Neutrophil (primary cell): Measurements from ENCODE around the gene SOCS6.

ENCODE experiments used
- H3K27ac ChIP-seq: fragments of 200-600 bp; sonication (generic); 2 replicates; pipeline ENCODE4 v1.5.1; 2016; ENCODE audit warnings: mild to moderate bottlenecking, moderate library complexity
- H3K27me3 ChIP-seq: fragments of 200-600 bp; sonication (generic); 2 replicates; pipeline ENCODE4 v1.6.0; 2016; ENCODE audit warnings: mild to moderate bottlenecking
- H3K36me3 ChIP-seq: fragments of 200-600 bp; sonication (generic); 2 replicates; pipeline ENCODE4 v1.5.1; 2017
- H3K4me1 ChIP-seq, 2 experiments: fragments of 200-600 bp in 1 of 2; sonication (generic) in 1 of 2; 1 replicate in 1 of 2; 2 replicates in 1 of 2; pipeline versions ENCODE4 v1.5.1 to v1.6.1; 2013 to 2016; ENCODE audit warnings: low read depth in 1 of 2, low read length in 1 of 2, mild to moderate bottlenecking in 1 of 2, moderate library complexity in 1 of 2; ENCODE audit not compliant: control insufficient read depth in 1 of 2, insufficient read depth in 1 of 2
- H3K4me3 ChIP-seq, 2 experiments: fragments of 200-600 bp in 1 of 2; sonication (generic) in 1 of 2; 1 replicate in 1 of 2; 2 replicates in 1 of 2; pipeline ENCODE4 v1.5.1; 2013 to 2016; ENCODE audit warnings: low read depth in 1 of 2, low read length in 1 of 2, mild to moderate bottlenecking in 1 of 2, moderate library complexity in 1 of 2
- H3K9me3 ChIP-seq: fragments of 200-600 bp; sonication (generic); 2 replicates; pipeline ENCODE4 v1.5.1; 2016
- CTCF ChIP-seq: fragments of 200-600 bp; sonication (generic); IDR thresholded peaks from 2 replicates; pipeline ENCODE4 v1.5.1; 2016; ENCODE audit warnings: antibody characterized with exemption

SOCS6 gene

GRCh38 chr18:70333316-70333715 is 44.5 kb downstream of the SOCS6 start:
- H3K27me3 ChIP-seq, result no peaks in the 10 kb centered on the region
- no peak for TF ChIP-seq CTCF

GRCh38 chr18:70333757-70334156 is 44.9 kb downstream of the SOCS6 start:
- H3K27me3 ChIP-seq, result no peaks in the 10 kb centered on the region
- no peak overlapping the region for H3K27ac ChIP-seq
- no peaks in the 10 kb centered on the region for H3K36me3 ChIP-seq
- H3K4me1 ChIP-seq, result no peaks in the 10 kb centered on the region
- H3K9me3 ChIP-seq, result no peaks in the 10 kb centered on the region
- no peak for TF ChIP-seq CTCF
- no peak overlapping the region for H3K4me3 ChIP-seq

More at GRCh38 chr18:70333316-70333715, 44.5 kb downstream of the SOCS6 start:
- H3K4me3 ChIP-seq, result no peak overlapping the region
- no peak overlapping the region for H3K27ac ChIP-seq
- no peaks in the 10 kb centered on the region for H3K9me3 ChIP-seq
- no peaks in the 10 kb centered on the region for H3K4me1 ChIP-seq
- H3K36me3 ChIP-seq, result no peaks in the 10 kb centered on the region

- no peak for TF ChIP-seq CTCF
- H3K9me3 ChIP-seq, result no peaks in the 10 kb centered on the region
- no peaks in the 10 kb centered on the region for H3K36me3 ChIP-seq
- no peak overlapping the region for H3K27ac ChIP-seq
- no peaks in the 10 kb centered on the region for H3K4me1 ChIP-seq
- no peaks in the 10 kb centered on the region for H3K27me3 ChIP-seq
- H3K4me3 ChIP-seq, result no peak overlapping the region
Observed at GRCh38 chr18:70334264-70334663, 45.4 kb downstream of the SOCS6 start.

- H3K36me3 ChIP-seq, result no peaks in the 10 kb centered on the region
- H3K27ac ChIP-seq, result no peak overlapping the region
- no peaks in the 10 kb centered on the region for H3K9me3 ChIP-seq
- no peak overlapping the region for H3K4me3 ChIP-seq
- no peaks in the 10 kb centered on the region for H3K4me1 ChIP-seq
- H3K27me3 ChIP-seq, result no peaks in the 10 kb centered on the region
- no peak for TF ChIP-seq CTCF
Observed at GRCh38 chr18:70334728-70335329, 46.0 kb downstream of the SOCS6 start.

- no peak overlapping the region for H3K27ac ChIP-seq
- H3K4me3 ChIP-seq, result no peak overlapping the region
- TF ChIP-seq CTCF, result no peak
- no peaks in the 10 kb centered on the region for H3K4me1 ChIP-seq
- no peaks in the 10 kb centered on the region for H3K36me3 ChIP-seq
- H3K9me3 ChIP-seq, result no peaks in the 10 kb centered on the region
- no peaks in the 10 kb centered on the region for H3K27me3 ChIP-seq
Observed at GRCh38 chr18:70335892-70336726, 47.3 kb downstream of the SOCS6 start.
